Breast epithelium (tissue), 4 donors: ENCODE data around the gene SEMA4D. TPM values are rescaled to one million over a fixed set of nuclear protein-coding genes. Genes with fewer than 3 reads are reported as not detected.

Experiments used
- DNase-seq, 2 donors: peaks; one replicate each; pipeline ENCODE4 v3.0.0-alpha.2; 2019; ENCODE audit warnings: low spot score in 2 of 2
- H3K27ac ChIP-seq, 2 donors: fragments of 200-600 bp; sonication (generic) in 1 of 2; one replicate each; pipeline ENCODE4 v1.5.1; 2016 to 2019; ENCODE audit warnings: mild to moderate bottlenecking in 1 of 2
- H3K27me3 ChIP-seq, 2 donors: fragments of 200-600 bp; sonication (generic) in 1 of 2; one replicate each; pipeline versions ENCODE4 v1.5.1 to v1.6.0; 2017 to 2019; ENCODE audit warnings: control low read depth in 1 of 2, mild to moderate bottlenecking in 1 of 2
- H3K36me3 ChIP-seq: fragments of 200-600 bp; one replicate; pipeline ENCODE4 v1.5.1; 2019
- H3K4me1 ChIP-seq, 2 donors: fragments of 200-600 bp; sonication (generic); one replicate each; pipeline ENCODE4 v1.5.1; 2016 to 2019; ENCODE audit warnings: control low read depth in 1 of 2
- H3K4me3 ChIP-seq, 3 donors: fragments of 200-600 bp; sonication (generic); 1 replicate in 2 of 3; 2 replicates in 1 of 3; pipeline ENCODE4 v1.5.1; 2016 to 2019; ENCODE audit warnings: mild to moderate bottlenecking in 3 of 3, moderate library complexity in 2 of 3
- H3K9me3 ChIP-seq, 2 donors: fragments of 200-600 bp; sonication (generic) in 1 of 2; one replicate each; pipeline ENCODE4 v1.5.1; 2016 to 2019; ENCODE audit warnings: control low read depth in 1 of 2
- POLR2A ChIP-seq: fragments of 450-650 bp; IDR thresholded peaks from one replicate; pipeline ENCODE4 v1.6.1; 2016; ENCODE audit warnings: antibody characterized with exemption, mild to moderate bottlenecking, moderate library complexity
- POLR2AphosphoS5 ChIP-seq, 3 donors: sonication (generic); formaldehyde crosslinking; IDR thresholded peaks; one replicate each; pipeline ENCODE4 v1.6.1; 2017; ENCODE audit warnings: antibody characterized with exemption in 3 of 3
- intact Hi-C: fragments of 100-400 bp; cut with DNase I; formaldehyde crosslinking; loops from one replicate; pipeline ENCODE4 v1.15.1; 2023; ENCODE audit warnings: low total_unique reads
- total RNA-seq, 3 donors: library from RNA; depleted of rRNA; stranded (reverse); fragments of >200 nt; gene quantifications; one replicate each; pipeline ENCODE4 v1.1.0, GENCODE V29; 2016
- TF ChIP-seq, protein P1 (sequence below), 3 donors: fragments of 450-650 bp; IDR thresholded peaks; one replicate each; pipeline ENCODE4 v1.5.1; 2016 to 2017; ENCODE audit warnings: antibody characterized with exemption in 3 of 3, mild to moderate bottlenecking in 3 of 3, moderate library complexity in 3 of 3

SEMA4D gene
- total RNA-seq, 3 donors from 2014 or later, result 9.9 to 24.6 (median 16.1) TPM

DNA sequence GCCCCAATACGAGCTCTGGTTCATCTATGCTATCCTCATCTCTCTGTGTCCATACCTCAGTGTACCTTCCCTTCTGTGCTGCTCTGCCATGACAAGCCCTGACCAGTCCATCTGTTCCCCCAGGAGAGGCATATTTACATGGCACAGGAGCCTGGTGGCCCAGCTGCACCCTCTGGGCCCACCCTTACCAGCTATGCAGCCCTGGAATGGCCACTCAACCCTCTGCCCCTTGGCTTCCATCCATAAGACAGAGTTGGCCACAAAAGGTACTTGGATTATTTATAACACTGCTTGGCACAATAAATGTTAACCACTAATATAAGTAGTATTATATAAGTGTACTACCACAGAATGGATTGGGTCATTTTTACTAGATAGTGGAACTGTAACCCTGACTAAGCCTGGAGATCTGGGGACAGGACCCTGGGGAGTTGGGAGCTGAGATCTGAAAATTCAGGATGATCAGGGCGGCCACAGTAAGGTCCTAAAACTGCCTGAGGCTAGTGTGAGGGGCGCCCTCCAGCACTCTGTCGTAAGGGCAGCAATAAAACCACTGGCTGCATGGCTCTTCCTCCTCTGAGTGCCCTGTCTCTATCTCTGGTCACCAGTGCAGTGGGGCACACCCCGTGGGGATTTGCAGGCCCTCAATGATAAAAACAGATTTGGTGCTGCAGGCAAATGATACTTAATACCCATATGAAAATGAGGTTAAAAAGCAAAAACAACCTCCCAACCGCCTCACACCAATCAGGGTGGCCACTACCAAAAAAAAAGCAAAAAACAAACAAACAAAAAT is 65.8 kb downstream of the SEMA4D start:
- Histone ChIP-seq H3K27ac (no peak overlapping the region), H3K36me3 (no peaks in the 10 kb centered on the region), H3K4me3 (no peak overlapping the region), H3K9me3 (no peaks in the 10 kb centered on the region), H3K27me3 (no peaks in the 10 kb centered on the region), H3K4me1 (no peaks in the 10 kb centered on the region)
- no peak for DNase-seq
- intact Hi-C loops, result no loop called here
- no peak for TF ChIP-seq POLR2AphosphoS5 (IDR thresholded peaks at IDR 0.05)
- no peak for TF ChIP-seq POLR2A
- TF ChIP-seq, protein P1, sequence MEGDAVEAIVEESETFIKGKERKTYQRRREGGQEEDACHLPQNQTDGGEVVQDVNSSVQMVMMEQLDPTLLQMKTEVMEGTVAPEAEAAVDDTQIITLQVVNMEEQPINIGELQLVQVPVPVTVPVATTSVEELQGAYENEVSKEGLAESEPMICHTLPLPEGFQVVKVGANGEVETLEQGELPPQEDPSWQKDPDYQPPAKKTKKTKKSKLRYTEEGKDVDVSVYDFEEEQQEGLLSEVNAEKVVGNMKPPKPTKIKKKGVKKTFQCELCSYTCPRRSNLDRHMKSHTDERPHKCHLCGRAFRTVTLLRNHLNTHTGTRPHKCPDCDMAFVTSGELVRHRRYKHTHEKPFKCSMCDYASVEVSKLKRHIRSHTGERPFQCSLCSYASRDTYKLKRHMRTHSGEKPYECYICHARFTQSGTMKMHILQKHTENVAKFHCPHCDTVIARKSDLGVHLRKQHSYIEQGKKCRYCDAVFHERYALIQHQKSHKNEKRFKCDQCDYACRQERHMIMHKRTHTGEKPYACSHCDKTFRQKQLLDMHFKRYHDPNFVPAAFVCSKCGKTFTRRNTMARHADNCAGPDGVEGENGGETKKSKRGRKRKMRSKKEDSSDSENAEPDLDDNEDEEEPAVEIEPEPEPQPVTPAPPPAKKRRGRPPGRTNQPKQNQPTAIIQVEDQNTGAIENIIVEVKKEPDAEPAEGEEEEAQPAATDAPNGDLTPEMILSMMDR (IDR thresholded peaks at IDR 0.05), result no peak

- no peak overlapping the region for H3K4me3 ChIP-seq
- no peaks in the 10 kb centered on the region for H3K36me3 ChIP-seq
- H3K9me3 ChIP-seq, result no peaks in the 10 kb centered on the region
- H3K27ac ChIP-seq, result no peak overlapping the region
- no peaks in the 10 kb centered on the region for H3K27me3 ChIP-seq
- intact Hi-C loops, result no loop called here
- TF ChIP-seq POLR2A, result no peak
- TF ChIP-seq POLR2AphosphoS5 (IDR thresholded peaks at IDR 0.05), result no peak
- TF ChIP-seq, protein P1 (IDR thresholded peaks at IDR 0.05), result no peak
- DNase-seq, result no peak
- no peaks in the 10 kb centered on the region for H3K4me1 ChIP-seq
Measured at GRCh38 chr9:89430995-89431394, 66.9 kb downstream of the SEMA4D start.

- no peak overlapping the region for H3K4me3 ChIP-seq
- DNase-seq, result no peak
- no peak overlapping the region for H3K27ac ChIP-seq
- no peaks in the 10 kb centered on the region for H3K36me3 ChIP-seq
- TF ChIP-seq POLR2A (no peak), POLR2AphosphoS5 (IDR thresholded peaks at IDR 0.05) (no peak)
- TF ChIP-seq, protein P1 (IDR thresholded peaks at IDR 0.05), result no peak
- H3K4me1 ChIP-seq, result no peaks in the 10 kb centered on the region
- intact Hi-C loops, result no loop called here
- no peaks in the 10 kb centered on the region for H3K27me3 ChIP-seq
- H3K9me3 ChIP-seq, result no peaks in the 10 kb centered on the region
Measured at GRCh38 chr9:89428901-89429890, 68.7 kb downstream of the SEMA4D start.

GRCh38 chr9:89428222-89428761 is 69.6 kb downstream of the SEMA4D start:
- no peak for DNase-seq
- no peak overlapping the region for H3K27ac ChIP-seq
- no peaks in the 10 kb centered on the region for H3K36me3 ChIP-seq
- no peaks in the 10 kb centered on the region for H3K27me3 ChIP-seq
- intact Hi-C loops, result no loop called here
- TF ChIP-seq POLR2A (no peak), POLR2AphosphoS5 (IDR thresholded peaks at IDR 0.05) (no peak)
- TF ChIP-seq, protein P1 (IDR thresholded peaks at IDR 0.05), result no peak
- H3K4me3 ChIP-seq, result no peak overlapping the region
- no peaks in the 10 kb centered on the region for H3K9me3 ChIP-seq
- no peaks in the 10 kb centered on the region for H3K4me1 ChIP-seq
